HG03571 (cell line): ENCODE data around the gene DSC3.

Source experiments
- ATAC-seq: cut with Tn5 transposase; IDR thresholded peaks from one replicate; pipeline ENCODE4 v1.9.1; 2021; ENCODE audit not compliant: unreplicated experiment

DSC3 gene

DNA sequence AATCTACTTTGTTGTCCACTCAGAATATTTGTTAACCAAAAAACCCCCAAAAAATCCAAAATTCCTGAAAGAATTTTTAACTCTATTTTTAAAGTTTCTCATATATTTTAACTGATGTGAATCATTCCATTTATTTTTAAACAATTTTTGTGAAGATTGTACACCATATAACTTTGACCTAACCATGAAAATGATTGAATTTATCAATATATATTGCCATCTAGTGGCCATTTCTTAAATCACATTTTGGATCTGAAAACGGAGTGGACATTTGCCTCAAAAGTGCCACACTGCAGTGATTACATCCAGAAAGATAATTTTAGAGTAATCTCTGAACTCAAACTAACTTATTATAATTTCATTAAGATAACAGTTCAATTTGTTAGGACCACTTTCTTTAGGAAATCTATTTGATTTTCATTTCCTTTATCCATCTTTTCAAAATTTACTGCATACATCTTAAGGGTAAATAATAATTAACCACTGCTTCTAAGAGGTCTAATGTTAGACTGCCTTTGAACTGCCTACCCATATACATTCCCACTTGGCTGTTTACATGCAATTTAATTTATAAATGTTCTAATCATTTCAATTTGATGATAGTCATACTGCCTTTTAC lies 71.1 kb downstream of the DSC3 start:
- no peak for ATAC-seq

DNA sequence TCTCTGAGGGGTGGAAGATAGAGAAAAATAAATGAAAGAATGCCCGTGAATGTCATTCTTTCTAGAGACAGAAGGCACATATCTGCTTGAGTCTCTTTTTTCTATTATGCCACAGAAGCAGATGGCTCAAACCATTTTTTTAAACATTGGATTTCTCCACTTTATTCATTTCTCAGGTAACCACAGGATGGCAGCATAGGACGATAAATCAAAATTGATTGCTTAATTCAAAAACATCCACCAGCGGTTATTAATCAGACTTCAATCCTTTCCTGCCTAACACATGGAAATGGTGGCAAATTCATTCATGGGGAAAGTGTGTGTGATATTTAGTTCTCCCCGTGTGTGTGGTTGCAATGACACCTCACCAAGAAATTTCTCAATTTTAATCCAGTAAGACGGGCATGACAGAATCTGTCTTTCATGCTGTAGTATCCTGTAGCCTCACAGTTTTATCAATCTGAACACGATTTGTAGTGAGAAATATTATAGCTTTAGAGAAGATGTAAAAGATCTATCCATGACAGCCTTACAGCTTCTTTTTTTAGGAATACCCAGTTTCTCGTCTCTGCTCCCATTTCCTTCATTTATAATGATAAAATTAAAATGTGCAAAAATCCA lies 72.2 kb downstream of the DSC3 start:
- no peak for ATAC-seq

DNA sequence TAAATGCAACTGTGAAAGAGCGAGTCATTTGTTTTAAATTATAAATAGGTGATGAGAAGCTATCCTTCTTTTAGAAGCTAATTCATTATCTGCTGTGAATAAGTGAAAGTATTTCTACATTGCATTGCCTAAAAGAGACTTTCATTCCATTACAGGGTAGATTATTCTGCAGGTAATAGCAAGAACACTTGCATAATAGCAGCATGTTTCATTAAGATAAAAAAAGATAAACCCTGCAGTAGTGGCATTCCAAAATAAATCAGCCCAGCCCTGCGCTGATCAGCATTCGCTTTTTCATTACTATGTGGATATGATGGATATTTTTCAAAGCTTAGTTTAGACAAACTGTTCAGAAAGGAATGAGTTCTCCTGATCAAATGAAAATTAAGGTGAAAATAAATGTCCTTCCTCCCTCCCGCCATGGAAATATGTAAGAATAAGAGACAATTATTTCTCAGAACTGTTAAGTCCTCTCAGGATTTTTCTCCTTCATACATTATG lies 72.8 kb downstream of the DSC3 start:
- no peak for ATAC-seq

DNA sequence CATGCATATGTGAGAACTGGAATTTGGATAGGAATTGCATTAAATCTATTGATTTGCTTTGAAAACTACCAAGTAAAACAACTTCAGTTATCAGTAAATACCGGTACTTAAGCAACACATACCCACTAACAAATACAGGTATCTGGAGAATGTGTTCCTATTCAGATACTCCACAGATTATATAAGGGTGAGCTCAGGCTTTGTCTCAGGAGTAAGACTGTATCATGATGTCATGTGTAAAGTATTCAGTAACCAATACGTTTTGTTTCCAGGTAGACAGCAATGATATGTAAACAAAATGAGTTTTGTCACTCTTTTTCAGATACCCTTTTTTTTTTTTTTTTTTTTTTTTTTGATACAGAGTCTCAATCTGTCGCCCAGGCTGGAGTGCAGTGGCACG lies 74.8 kb downstream of the DSC3 start:
- no peak for ATAC-seq

DNA sequence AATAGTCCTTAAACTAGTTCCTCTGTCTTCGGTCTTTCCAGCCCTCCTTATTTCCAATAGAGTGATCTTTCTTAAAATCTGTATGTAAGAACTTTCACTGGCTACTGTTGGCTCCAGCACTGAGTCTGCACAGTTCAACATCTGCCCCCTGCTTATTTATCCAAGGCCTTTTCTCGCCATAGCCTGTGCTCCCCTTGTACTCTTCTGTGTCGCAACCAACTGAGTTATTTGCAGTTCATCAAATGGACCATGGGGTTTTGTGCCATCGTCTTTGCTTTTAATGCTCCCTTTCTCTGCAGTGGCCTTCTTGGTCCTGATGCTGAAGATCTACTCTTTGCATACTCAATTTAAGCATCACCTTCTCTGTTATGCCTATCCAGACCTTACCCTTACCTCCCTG lies 77.3 kb downstream of the DSC3 start:
- ATAC-seq: no peak

DNA sequence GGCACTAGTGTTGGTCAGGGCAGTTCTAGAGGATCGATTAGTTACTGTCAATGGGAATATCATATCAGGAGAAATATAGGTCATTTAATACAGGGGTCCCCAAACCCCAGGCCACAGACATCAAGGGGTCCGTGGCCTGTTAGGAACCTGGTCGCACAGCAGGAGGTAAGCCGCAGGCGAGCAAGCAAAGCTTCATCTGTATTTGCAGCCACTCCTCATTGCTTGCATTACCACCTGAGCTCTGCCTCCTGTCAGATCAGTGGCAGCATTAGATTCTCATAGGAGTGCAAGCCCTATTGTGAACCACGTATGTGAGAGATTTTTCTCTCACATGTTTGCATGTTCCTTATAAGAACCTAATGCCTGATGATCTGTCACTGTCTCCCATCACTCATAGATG lies 81.9 kb downstream of the DSC3 start:
- ATAC-seq: no peak

DNA sequence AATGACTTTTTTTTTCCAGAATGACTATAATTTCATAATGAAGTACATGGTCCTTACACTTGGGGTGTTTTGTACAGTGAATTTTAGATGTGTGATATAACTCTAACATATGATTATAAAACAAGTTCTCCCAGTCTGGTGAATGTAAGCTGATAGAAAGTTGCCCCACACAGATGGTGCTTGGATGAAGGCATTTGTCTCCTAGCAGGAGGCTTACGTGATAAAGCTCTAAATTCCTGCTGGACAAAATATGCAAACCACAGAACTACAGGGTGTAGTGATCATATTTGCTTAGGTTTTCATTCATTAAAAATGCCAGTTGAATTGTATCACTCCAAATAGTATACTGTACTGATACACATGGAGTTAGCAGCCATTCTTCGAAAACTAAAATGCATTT lies 85.5 kb downstream of the DSC3 start:
- ATAC-seq: no peak

DNA sequence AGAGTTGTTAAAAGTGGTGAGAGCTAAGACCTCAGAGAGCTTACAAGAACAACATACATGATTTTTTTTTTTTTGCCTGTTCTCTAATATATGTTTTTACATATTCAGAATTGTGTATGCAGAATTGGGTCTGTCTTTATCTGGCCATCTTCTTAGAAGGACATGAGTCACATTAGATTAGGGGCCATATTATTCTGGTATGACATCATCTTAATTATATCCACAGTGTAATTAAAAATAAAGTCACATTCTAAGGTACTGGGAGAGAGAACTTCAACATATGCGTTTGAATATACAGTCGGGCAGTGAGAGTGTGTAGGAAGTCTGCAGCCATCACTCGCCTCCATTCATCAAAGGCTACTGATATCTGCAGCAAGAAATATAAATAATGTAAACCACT lies 88.3 kb downstream of the DSC3 start:
- ATAC-seq: no peak

DNA sequence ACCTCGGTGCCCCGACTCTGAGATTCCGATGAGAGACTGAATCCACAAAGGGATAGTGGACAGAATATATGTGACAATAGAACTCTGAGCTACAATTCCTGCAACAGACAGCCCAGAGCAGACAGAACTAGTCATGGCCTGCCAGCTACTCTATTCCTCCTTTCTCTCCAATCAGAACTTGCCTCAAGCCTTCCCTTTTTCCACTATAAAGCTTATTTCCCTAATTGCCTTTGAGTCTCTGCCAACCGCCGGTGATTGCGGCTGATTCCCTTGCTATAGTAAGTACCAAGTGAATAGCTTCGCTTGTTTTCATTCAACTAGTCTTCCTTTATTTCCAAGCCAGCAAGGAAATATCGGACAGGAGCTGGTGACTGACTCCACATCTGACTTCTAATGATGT lies 96.8 kb downstream of the DSC3 start:
- no peak for ATAC-seq

DNA sequence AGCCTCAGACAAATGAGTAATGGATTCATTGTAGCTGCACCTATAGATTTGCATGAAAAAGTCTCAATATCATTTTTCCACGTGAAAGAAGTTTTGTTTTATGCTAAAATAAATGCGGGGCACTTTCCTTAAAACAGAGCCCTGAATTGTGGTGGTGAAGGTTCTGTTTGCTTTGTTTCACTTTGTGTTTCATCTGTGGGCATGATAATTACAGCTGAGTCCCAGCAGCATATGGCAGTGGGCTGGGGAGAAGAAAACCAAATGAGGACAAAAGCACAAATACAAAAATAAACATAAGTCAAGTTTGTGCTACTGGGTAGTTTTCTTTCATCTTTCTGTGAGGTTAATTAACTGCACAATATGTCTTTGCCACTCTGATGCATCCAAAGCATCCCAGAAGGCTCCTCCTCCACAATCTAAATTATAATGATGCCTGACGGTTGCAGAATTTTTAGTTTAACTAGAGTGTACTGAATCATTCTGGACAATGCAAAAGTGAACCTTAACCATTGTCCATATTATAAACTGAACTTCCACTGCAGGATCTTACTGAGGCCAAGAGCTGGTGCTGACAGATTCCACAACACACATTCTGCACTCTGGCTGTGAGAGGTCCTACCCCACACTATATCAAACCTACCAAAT lies 97.6 kb downstream of the DSC3 start:
- no peak for ATAC-seq

DNA sequence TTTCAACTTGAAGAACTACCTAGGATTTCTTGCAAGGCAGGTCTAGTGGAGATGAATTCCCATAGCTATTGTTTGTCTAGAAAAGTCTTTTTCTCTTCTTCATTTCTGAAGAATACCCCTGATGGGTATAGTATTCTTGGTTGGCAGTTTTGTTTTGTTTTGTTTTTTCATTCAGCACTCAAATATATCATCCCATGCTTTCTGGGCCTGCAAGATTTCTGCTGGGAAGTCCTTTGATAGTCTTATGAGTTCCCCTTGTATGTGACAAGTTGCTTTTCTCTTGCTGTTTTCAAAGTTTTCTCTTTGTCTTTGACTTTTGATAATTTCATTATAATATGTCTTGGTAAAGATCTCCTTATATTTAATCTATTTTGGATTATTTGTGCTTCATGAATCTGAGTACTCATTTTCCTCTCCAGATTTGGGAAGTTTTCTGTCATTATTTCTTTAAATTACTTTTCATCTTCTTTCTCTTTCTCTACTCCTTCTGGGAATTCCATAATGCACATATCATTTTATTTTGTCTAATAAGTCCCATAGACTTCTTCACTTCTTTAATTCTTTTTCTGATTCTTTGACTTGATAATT lies 101.5 kb downstream of the DSC3 start:
- ATAC-seq: no peak
